ENCODE results near the gene ACSF2.

DNA sequence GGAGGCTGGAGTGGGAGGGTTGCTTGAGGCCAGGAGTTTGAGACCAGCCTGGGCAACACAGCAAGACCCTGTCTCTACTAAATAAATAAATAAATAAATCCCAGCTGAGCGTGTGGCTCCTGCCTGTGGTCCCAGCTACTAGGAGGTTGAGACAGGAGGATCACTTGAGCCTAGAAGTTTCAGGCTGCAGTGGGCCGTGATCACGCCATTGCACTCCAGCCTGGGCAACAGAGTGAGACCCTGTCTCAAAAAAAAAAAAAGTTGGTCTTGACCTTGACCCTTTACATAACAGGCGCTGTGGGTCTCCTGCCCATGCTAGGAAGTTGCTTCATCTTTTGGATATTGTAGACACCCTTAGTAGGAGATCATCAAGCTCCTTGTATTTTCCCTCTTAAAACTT, 11.4 kb downstream of the ACSF2 start:
- TF ChIP-seq, protein P1, sequence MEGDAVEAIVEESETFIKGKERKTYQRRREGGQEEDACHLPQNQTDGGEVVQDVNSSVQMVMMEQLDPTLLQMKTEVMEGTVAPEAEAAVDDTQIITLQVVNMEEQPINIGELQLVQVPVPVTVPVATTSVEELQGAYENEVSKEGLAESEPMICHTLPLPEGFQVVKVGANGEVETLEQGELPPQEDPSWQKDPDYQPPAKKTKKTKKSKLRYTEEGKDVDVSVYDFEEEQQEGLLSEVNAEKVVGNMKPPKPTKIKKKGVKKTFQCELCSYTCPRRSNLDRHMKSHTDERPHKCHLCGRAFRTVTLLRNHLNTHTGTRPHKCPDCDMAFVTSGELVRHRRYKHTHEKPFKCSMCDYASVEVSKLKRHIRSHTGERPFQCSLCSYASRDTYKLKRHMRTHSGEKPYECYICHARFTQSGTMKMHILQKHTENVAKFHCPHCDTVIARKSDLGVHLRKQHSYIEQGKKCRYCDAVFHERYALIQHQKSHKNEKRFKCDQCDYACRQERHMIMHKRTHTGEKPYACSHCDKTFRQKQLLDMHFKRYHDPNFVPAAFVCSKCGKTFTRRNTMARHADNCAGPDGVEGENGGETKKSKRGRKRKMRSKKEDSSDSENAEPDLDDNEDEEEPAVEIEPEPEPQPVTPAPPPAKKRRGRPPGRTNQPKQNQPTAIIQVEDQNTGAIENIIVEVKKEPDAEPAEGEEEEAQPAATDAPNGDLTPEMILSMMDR (IDR thresholded peaks at IDR 0.05): no peak
- no peak for TF ChIP-seq POLR2A (IDR thresholded peaks at IDR 0.05)

Measured in tibial nerve (tissue), 3 donors.